K562 (cell line): ENCODE data around the gene OTX2. TPM values are rescaled to one million over a fixed set of nuclear protein-coding genes. Genes with fewer than 3 reads are reported as not detected.

ENCODE experiments used
- ATAC-seq: fragments of 200-7000 bp; cut with Tn5 transposase; 3 replicates; pipeline ENCODE4 v1.9.1; 2020; ENCODE audit warnings: moderate library complexity
- BruUV-seq: library from RNA; stranded (reverse); fragments of 400-500 nt; replicated peaks from 2 replicates; lab custom pipeline; 2021; lab: Mats Ljungman, UMichigan
- CTCF ChIA-PET: fragments of 300-600 bp; formaldehyde crosslinking; extraction: SDS; loops from one replicate; lab custom pipeline; 2021; ENCODE audit warnings: low intra/inter-chr PET ratio; lab: Yijun Ruan, JAX
- POLR2A ChIA-PET: fragments of 300-600, 350-650 bp; sonication (Branson Sonifier 250); formaldehyde crosslinking; extraction: SDS; loops from one replicate; lab custom pipeline; 2021; ENCODE audit warnings: antibody characterized with exemption, inconsistent platforms; lab: Yijun Ruan, JAX
- DNase-seq, 4 experiments: peaks; one replicate each; pipeline versions ENCODE4 v3.0.0 to v3.0.0-alpha.2; 2011 to 2018; ENCODE audit warnings: low spot score in 3 of 4, mixed read lengths in 3 of 4; ENCODE audit errors: extremely low read depth in 1 of 4
- FAIRE-seq: peaks from 2 replicates; lab custom pipeline; 2011; peaks lifted over from hg19 to GRCh38; lab: Jason Lieb, UNC
- H2AFZ ChIP-seq: 2 replicates; pipeline ENCODE4 v1.6.0; 2011; ENCODE audit warnings: low read depth, low read length, control low read depth, inconsistent platforms
- H3K27ac ChIP-seq: fragments of 200-600 bp; 3 replicates; pipeline ENCODE4 v1.8.0; 2011; ENCODE audit warnings: low read depth, mild to moderate bottlenecking, control low read depth, inconsistent platforms, low read length, moderate library complexity, mixed read lengths; ENCODE audit errors: extremely low read depth
- H3K27me3 ChIP-seq, 2 experiments: fragments of 300-600 bp in 1 of 2; 2 replicates in 1 of 2; 3 replicates in 1 of 2; pipeline versions ENCODE4 v1.6.0 to v1.8.0; 2011; ENCODE audit warnings: inconsistent platforms in 2 of 2, low read length in 2 of 2, mild to moderate bottlenecking in 1 of 2, mixed read lengths in 1 of 2, moderate library complexity in 1 of 2; ENCODE audit not compliant: control insufficient read depth in 2 of 2, insufficient read depth in 2 of 2
- H3K36me3 ChIP-seq: fragments of 300-600 bp; 3 replicates; pipeline ENCODE4 v1.8.0; 2011; ENCODE audit warnings: mild to moderate bottlenecking, low read length, inconsistent platforms; ENCODE audit not compliant: control insufficient read depth, insufficient read depth
- H3K4me1 ChIP-seq, 2 experiments: fragments of 200-600 bp in 1 of 2; replicated peaks in 1 of 2; 2 replicates in 1 of 2; 3 replicates in 1 of 2; pipeline versions ENCODE4 v1.5.1 to v1.8.0; 2011; ENCODE audit warnings: inconsistent platforms in 2 of 2, low read length in 2 of 2, mild to moderate bottlenecking in 1 of 2, mixed read lengths in 1 of 2, moderate library complexity in 1 of 2; ENCODE audit not compliant: control insufficient read depth in 2 of 2, insufficient read depth in 2 of 2
- H3K4me2 ChIP-seq: 2 replicates; pipeline ENCODE4 v1.6.1; 2011; ENCODE audit warnings: low read length, control low read depth, inconsistent platforms, mixed read lengths; ENCODE audit not compliant: insufficient read depth
- H3K4me3 ChIP-seq: fragments of 200-600 bp; sonication (generic), shearing (Covaris generic); 2 replicates; pipeline ENCODE4 v1.5.1; 2016; ENCODE audit warnings: control low read depth, inconsistent platforms
- H3K79me2 ChIP-seq: fragments of 200-600 bp; 3 replicates; pipeline ENCODE4 v1.8.0; 2011; ENCODE audit warnings: low read length, inconsistent platforms; ENCODE audit not compliant: control insufficient read depth, insufficient read depth
- H3K9ac ChIP-seq, 2 experiments: 2 replicates each; pipeline versions ENCODE4 v1.6.0 to v1.6.1; 2011; ENCODE audit warnings: low read depth in 2 of 2, low read length in 2 of 2, control low read depth in 1 of 2, inconsistent platforms in 1 of 2, mild to moderate bottlenecking in 1 of 2, mixed read lengths in 1 of 2; ENCODE audit not compliant: insufficient read depth in 1 of 2
- H3K9me1 ChIP-seq: one replicate; pipeline ENCODE4 v1.6.0; 2011; ENCODE audit warnings: inconsistent platforms, mild to moderate bottlenecking, low read length, moderate library complexity; ENCODE audit not compliant: control insufficient read depth, insufficient read depth
- H3K9me3 ChIP-seq: replicated peaks from 2 replicates; pipeline ENCODE4 v1.5.1; 2011; ENCODE audit warnings: low read depth, low read length, inconsistent platforms; ENCODE audit not compliant: control insufficient read depth, insufficient read depth
- H4K20me1 ChIP-seq: replicated peaks from 2 replicates; pipeline ENCODE4 v1.6.1; 2011; ENCODE audit warnings: low read length, inconsistent platforms, mixed read lengths; ENCODE audit not compliant: control insufficient read depth, insufficient read depth
- BHLHE40 ChIP-seq: IDR thresholded peaks from 2 replicates; pipeline ENCODE4 v1.6.1; 2011; ENCODE audit warnings: low read length, improper control_type of control experiment
- MEF2A ChIP-seq: IDR thresholded peaks from 2 replicates; pipeline ENCODE4 v1.6.1; 2011; ENCODE audit warnings: low read depth, mild to moderate bottlenecking, low read length, moderate library complexity; ENCODE audit not compliant: control insufficient read depth
- RBM17 ChIP-seq: fragments of 200-400 bp; formaldehyde crosslinking; IDR thresholded peaks from 2 replicates; pipeline ENCODE4 v1.6.1; 2017; ENCODE audit warnings: low read depth, mild to moderate bottlenecking, low read length, borderline replicate concordance
- SMARCC2 ChIP-seq: fragments of 450-650 bp; IDR thresholded peaks from 2 replicates; pipeline ENCODE4 v1.6.1; 2017; ENCODE audit warnings: antibody characterized with exemption, moderate library complexity, mild to moderate bottlenecking, low read depth
- TAL1 ChIP-seq: fragments of 450-650 bp; IDR thresholded peaks from 2 replicates; pipeline ENCODE4 v1.6.1; 2016; ENCODE audit warnings: mild to moderate bottlenecking
- TCF3 ChIP-seq: sonication (generic); formaldehyde crosslinking; IDR thresholded peaks from 2 replicates; pipeline ENCODE4 v1.4.0; 2020; ENCODE audit warnings: mild to moderate bottlenecking, missing genetic modification reagents
- ZNF586 ChIP-seq: fragments of 450-650 bp; formaldehyde crosslinking; conservative IDR thresholded peaks from 2 replicates; pipeline ENCODE4 v1.4.0; 2020; ENCODE audit warnings: mild to moderate bottlenecking, moderate library complexity
- ZNF589 ChIP-seq: fragments of 200-800 bp; sonication (Bioruptor generic); IDR thresholded peaks from 2 replicates; pipeline ENCODE4 v1.6.1; 2016; ENCODE audit warnings: low read depth, missing genetic modification characterization, missing compliant biosample characterization
- WGBS: fragments of 100-300 bp; shearing (Covaris generic); methylation state at CpG from one replicate; pipeline ENCODE4 v1.1.6; 2016; ENCODE audit warnings: low coverage, mixed read lengths; ENCODE audit not compliant: insufficient coverage; ENCODE audit errors: missing lambda C conversion rate; 5-methylcytosine and 5-hydroxymethylcytosine counted together
- in situ Hi-C: fragments of 300-500 bp; cut with MboI; formaldehyde crosslinking; loops from 4 replicates; pipeline ENCODE4 v1.15.0; 2018; ENCODE audit warnings: inconsistent platforms, mixed read lengths
- intact Hi-C: fragments of 100-400 bp; cut with micrococcal nuclease; formaldehyde crosslinking; loops from 2 replicates; pipeline ENCODE4 v1.14.2; 2022
- polyA plus RNA-seq, 8 experiments: library from polyadenylated mRNA; depleted of rRNA in 4 of 8; stranded (reverse) in 5 of 8; unstranded in 3 of 8; fragments of >200 nt; fragmentation: Nextera tagmentation in 2 of 8; fragmentation: Illumina TruSeq in 1 of 8; extraction: Ambion mirVana in 2 of 8; extraction: Trizol in 1 of 8; gene quantifications; 2 replicates each; pipeline versions ENCODE4 v1.2.1 to v1.2.3, GENCODE V29; 2011 to 2014; ENCODE audit warnings: inconsistent platforms in 1 of 8, missing spikeins in 1 of 8
- total RNA-seq, 7 experiments: library from RNA; depleted of rRNA in 6 of 7; stranded (reverse); fragments of >200 nt in 6 of 7; fragmentation: Illumina TruSeq in 2 of 7; extraction: Trizol in 2 of 7; gene quantifications; 2 replicates each; pipeline versions ENCODE4 v1.2.1 to v1.2.3, GENCODE V29; 2011 to 2021; ENCODE audit warnings: low replicate concordance in 1 of 7
- TF ChIP-seq, protein P1 (sequence below): sonication (generic); formaldehyde crosslinking; IDR thresholded peaks from 2 replicates; pipeline ENCODE4 v1.8.1; 2023; ENCODE audit warnings: mild to moderate bottlenecking, missing genetic modification reagents, moderate library complexity
- TF ChIP-seq, protein P2 (sequence below): sonication (generic); formaldehyde crosslinking; IDR thresholded peaks from 2 replicates; pipeline ENCODE4 v1.8.1; 2023; ENCODE audit warnings: mild to moderate bottlenecking, missing genetic modification reagents
- TF ChIP-seq, protein P3 (sequence below): sonication (generic); formaldehyde crosslinking; IDR thresholded peaks from 2 replicates; pipeline ENCODE4 v1.8.0; 2022; ENCODE audit warnings: mild to moderate bottlenecking, missing genetic modification reagents
- TF ChIP-seq, protein P4 (sequence below): sonication (generic); formaldehyde crosslinking; IDR thresholded peaks from 2 replicates; pipeline ENCODE4 v1.8.1; 2022; ENCODE audit warnings: missing genetic modification reagents

The OTX2 gene
- total and polyA plus RNA-seq, 9 of the 15 experiments (the other 6 are each of a cell fraction or from before 2014, with no cell fraction given), result not detected

DNA sequence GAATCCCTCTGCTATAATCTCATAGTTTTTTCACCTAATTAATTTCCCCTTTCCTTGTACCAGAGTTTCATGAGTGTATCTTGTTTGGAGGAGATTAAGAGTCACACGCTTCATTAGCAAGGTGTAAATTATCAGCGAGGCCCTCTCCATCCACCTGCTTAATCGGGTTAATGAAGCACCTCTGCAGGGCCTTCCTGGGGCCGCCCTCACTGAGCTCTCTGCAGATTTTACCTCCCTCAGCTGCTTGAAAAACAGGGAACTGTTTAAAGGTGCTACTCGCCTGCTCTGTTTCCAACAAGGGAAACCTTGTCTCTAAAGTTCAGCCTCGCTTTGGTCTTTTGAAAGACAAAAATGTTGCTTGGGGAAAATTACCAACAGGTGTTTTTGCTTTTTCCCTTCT, 35.8 kb downstream of the OTX2 start:
- H3K9me3 ChIP-seq, result no peaks in the 10 kb centered on the region
- H3K9ac ChIP-seq, result no peak overlapping the region
- in situ Hi-C loops, result no loop called here
- TF ChIP-seq, protein P1, sequence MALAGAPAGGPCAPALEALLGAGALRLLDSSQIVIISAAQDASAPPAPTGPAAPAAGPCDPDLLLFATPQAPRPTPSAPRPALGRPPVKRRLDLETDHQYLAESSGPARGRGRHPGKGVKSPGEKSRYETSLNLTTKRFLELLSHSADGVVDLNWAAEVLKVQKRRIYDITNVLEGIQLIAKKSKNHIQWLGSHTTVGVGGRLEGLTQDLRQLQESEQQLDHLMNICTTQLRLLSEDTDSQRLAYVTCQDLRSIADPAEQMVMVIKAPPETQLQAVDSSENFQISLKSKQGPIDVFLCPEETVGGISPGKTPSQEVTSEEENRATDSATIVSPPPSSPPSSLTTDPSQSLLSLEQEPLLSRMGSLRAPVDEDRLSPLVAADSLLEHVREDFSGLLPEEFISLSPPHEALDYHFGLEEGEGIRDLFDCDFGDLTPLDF (CRISPR knock-in tag), result no peak
- no peak for TF ChIP-seq RBM17
- no peak for TF ChIP-seq ZNF589 (CRISPR knock-in tag)
- TF ChIP-seq, protein P2, sequence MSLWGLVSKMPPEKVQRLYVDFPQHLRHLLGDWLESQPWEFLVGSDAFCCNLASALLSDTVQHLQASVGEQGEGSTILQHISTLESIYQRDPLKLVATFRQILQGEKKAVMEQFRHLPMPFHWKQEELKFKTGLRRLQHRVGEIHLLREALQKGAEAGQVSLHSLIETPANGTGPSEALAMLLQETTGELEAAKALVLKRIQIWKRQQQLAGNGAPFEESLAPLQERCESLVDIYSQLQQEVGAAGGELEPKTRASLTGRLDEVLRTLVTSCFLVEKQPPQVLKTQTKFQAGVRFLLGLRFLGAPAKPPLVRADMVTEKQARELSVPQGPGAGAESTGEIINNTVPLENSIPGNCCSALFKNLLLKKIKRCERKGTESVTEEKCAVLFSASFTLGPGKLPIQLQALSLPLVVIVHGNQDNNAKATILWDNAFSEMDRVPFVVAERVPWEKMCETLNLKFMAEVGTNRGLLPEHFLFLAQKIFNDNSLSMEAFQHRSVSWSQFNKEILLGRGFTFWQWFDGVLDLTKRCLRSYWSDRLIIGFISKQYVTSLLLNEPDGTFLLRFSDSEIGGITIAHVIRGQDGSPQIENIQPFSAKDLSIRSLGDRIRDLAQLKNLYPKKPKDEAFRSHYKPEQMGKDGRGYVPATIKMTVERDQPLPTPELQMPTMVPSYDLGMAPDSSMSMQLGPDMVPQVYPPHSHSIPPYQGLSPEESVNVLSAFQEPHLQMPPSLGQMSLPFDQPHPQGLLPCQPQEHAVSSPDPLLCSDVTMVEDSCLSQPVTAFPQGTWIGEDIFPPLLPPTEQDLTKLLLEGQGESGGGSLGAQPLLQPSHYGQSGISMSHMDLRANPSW, result no peak
- TF ChIP-seq MEF2A, result no peak
- TF ChIP-seq SMARCC2, result no peak
- TF ChIP-seq TAL1, result no peak
- TF ChIP-seq ZNF586 (CRISPR knock-in tag), result no peak
- TF ChIP-seq, protein P3, sequence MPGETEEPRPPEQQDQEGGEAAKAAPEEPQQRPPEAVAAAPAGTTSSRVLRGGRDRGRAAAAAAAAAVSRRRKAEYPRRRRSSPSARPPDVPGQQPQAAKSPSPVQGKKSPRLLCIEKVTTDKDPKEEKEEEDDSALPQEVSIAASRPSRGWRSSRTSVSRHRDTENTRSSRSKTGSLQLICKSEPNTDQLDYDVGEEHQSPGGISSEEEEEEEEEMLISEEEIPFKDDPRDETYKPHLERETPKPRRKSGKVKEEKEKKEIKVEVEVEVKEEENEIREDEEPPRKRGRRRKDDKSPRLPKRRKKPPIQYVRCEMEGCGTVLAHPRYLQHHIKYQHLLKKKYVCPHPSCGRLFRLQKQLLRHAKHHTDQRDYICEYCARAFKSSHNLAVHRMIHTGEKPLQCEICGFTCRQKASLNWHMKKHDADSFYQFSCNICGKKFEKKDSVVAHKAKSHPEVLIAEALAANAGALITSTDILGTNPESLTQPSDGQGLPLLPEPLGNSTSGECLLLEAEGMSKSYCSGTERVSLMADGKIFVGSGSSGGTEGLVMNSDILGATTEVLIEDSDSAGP (CRISPR knock-in tag), result no peak
- TF ChIP-seq, protein P4, sequence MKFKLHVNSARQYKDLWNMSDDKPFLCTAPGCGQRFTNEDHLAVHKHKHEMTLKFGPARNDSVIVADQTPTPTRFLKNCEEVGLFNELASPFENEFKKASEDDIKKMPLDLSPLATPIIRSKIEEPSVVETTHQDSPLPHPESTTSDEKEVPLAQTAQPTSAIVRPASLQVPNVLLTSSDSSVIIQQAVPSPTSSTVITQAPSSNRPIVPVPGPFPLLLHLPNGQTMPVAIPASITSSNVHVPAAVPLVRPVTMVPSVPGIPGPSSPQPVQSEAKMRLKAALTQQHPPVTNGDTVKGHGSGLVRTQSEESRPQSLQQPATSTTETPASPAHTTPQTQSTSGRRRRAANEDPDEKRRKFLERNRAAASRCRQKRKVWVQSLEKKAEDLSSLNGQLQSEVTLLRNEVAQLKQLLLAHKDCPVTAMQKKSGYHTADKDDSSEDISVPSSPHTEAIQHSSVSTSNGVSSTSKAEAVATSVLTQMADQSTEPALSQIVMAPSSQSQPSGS (CRISPR knock-in tag), result no peak
- TF ChIP-seq BHLHE40, result no peak
- TF ChIP-seq TCF3 (CRISPR knock-in tag), result no peak
- H3K4me3 ChIP-seq, result no peak overlapping the region
- 0 out of 5 replicates have a peak, but pooled peaks cover 0 to 4% of the 10 kb centered on the region in 2 experiments for H3K27me3 ChIP-seq
- ATAC-seq (no peak), DNase-seq (no peak), FAIRE-seq (no peak)
- H3K4me1 ChIP-seq, result no peaks in the 10 kb centered on the region
- H3K4me2 ChIP-seq, result no peak overlapping the region
- CTCF ChIA-PET, result no interaction called here
- H3K36me3 ChIP-seq, result no peaks in the 10 kb centered on the region
- BruUV-seq, result no TSS peak
- intact Hi-C loops, result no loop called here
- 0% methylated on average over 4 of the region's 6 CpGs for WGBS
- no peaks in the 10 kb centered on the region for H3K79me2 ChIP-seq
- no peaks in the 10 kb centered on the region for H3K9me1 ChIP-seq
- H3K27ac ChIP-seq, result no peak overlapping the region
- POLR2A ChIA-PET, result interaction anchor here (1.3 kb wide), 1 partner anchor 8 kb away, joined by 4 read pairs; no protein-coding TSS in a partner anchor
- H4K20me1 ChIP-seq, result no peaks in the 10 kb centered on the region
- H2AFZ ChIP-seq, result no peak overlapping the region
